DOHH2 (cell line): ENCODE measurements around the gene CAND2.
"Not testable (repeated sequence)": the region's sequence is repeated elsewhere in the genome, so short reads cannot be mapped to it uniquely, and the experiment has no call there.

Source experiments
- H3F3A ChIP-seq: fragments of 200-600 bp; sonication (generic), shearing (Covaris generic); 2 replicates; pipeline ENCODE4 v1.6.0; 2016; ENCODE audit warnings: antibody characterized with exemption, mild to moderate bottlenecking; ENCODE audit not compliant: control insufficient read depth, insufficient read depth
- H3K27ac ChIP-seq: fragments of 200-600 bp; sonication (generic); 2 replicates; pipeline ENCODE4 v1.5.1; 2014; ENCODE audit warnings: low read depth, mild to moderate bottlenecking, low read length, moderate library complexity
- H3K27me3 ChIP-seq: fragments of 200-600 bp; sonication (generic); 2 replicates; pipeline ENCODE4 v1.6.1; 2014; ENCODE audit warnings: mild to moderate bottlenecking, low read length, mixed read lengths; ENCODE audit not compliant: control insufficient read depth
- H3K36me3 ChIP-seq: fragments of 200-600 bp; sonication (generic); 2 replicates; pipeline ENCODE4 v1.6.1; 2014; ENCODE audit warnings: mild to moderate bottlenecking, low read length, moderate library complexity, mixed read lengths; ENCODE audit not compliant: control insufficient read depth
- H3K4me1 ChIP-seq: fragments of 200-600 bp; sonication (generic); 2 replicates; pipeline ENCODE4 v1.6.1; 2014; ENCODE audit warnings: mild to moderate bottlenecking, low read length, mixed read lengths; ENCODE audit not compliant: control insufficient read depth
- H3K4me2 ChIP-seq: fragments of 200-600 bp; sonication (generic); 2 replicates; pipeline ENCODE4 v1.6.0; 2014; ENCODE audit warnings: mild to moderate bottlenecking, low read length, moderate library complexity
- H3K4me3 ChIP-seq: fragments of 200-600 bp; sonication (generic); 2 replicates; pipeline ENCODE4 v1.5.1; 2014; ENCODE audit warnings: mild to moderate bottlenecking, low read length, mixed read lengths
- H3K79me2 ChIP-seq: fragments of 200-600 bp; sonication (generic); 2 replicates; pipeline ENCODE4 v1.6.1; 2014; ENCODE audit warnings: mild to moderate bottlenecking, low read length, mixed read lengths; ENCODE audit not compliant: control insufficient read depth
- H3K9me2 ChIP-seq: fragments of 200-600 bp; sonication (generic); replicated peaks from 2 replicates; pipeline ENCODE4 v1.6.1; 2014; ENCODE audit warnings: mild to moderate bottlenecking, low read length, mixed read lengths; ENCODE audit not compliant: control insufficient read depth
- H3K9me3 ChIP-seq: fragments of 200-600 bp; sonication (generic); 2 replicates; pipeline ENCODE4 v1.6.1; 2014; ENCODE audit warnings: antibody characterized with exemption, low read length, mixed read lengths; ENCODE audit not compliant: control insufficient read depth, insufficient read depth
- H4K20me1 ChIP-seq: fragments of 200-600 bp; sonication (generic); 2 replicates; pipeline ENCODE4 v1.6.0; 2014; ENCODE audit warnings: low read depth, mild to moderate bottlenecking, antibody characterized with exemption, low read length, moderate library complexity; ENCODE audit not compliant: control insufficient read depth, insufficient read depth
- EZH2phosphoT487 ChIP-seq: fragments of 200-600 bp; sonication (generic); IDR thresholded peaks from 2 replicates; pipeline ENCODE4 v1.6.1; 2017; ENCODE audit warnings: borderline replicate concordance, mild to moderate bottlenecking, antibody characterized with exemption, low read length, moderate library complexity, mixed read lengths
- TF ChIP-seq, protein P1 (sequence below): fragments of 200-600 bp; sonication (generic); IDR thresholded peaks from one replicate; pipeline ENCODE4 v1.5.1; 2014; ENCODE audit warnings: antibody characterized with exemption, mild to moderate bottlenecking, low read depth, low read length; ENCODE audit not compliant: poor library complexity, severe bottlenecking

CAND2 gene

GRCh38 chr3:12878141-12878574 is 81.7 kb downstream of the CAND2 start:
- no peak overlapping the region for H3K4me2 ChIP-seq
- H3K9me3 ChIP-seq = no peaks in the 10 kb centered on the region
- H3K27ac ChIP-seq = no peak overlapping the region
- H3K27me3 ChIP-seq = no peaks in the 10 kb centered on the region
- TF ChIP-seq, protein P1, sequence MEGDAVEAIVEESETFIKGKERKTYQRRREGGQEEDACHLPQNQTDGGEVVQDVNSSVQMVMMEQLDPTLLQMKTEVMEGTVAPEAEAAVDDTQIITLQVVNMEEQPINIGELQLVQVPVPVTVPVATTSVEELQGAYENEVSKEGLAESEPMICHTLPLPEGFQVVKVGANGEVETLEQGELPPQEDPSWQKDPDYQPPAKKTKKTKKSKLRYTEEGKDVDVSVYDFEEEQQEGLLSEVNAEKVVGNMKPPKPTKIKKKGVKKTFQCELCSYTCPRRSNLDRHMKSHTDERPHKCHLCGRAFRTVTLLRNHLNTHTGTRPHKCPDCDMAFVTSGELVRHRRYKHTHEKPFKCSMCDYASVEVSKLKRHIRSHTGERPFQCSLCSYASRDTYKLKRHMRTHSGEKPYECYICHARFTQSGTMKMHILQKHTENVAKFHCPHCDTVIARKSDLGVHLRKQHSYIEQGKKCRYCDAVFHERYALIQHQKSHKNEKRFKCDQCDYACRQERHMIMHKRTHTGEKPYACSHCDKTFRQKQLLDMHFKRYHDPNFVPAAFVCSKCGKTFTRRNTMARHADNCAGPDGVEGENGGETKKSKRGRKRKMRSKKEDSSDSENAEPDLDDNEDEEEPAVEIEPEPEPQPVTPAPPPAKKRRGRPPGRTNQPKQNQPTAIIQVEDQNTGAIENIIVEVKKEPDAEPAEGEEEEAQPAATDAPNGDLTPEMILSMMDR = no peak
- no peak for TF ChIP-seq EZH2phosphoT487
- H4K20me1 ChIP-seq = no peaks in the 10 kb centered on the region
- peaks cover 8% of the 10 kb centered on the region for H3K4me1 ChIP-seq
- no peak overlapping the region for H3K4me3 ChIP-seq
- no peaks in the 10 kb centered on the region for H3K79me2 ChIP-seq
- no peaks in the 10 kb centered on the region; the same call in 1 of the 2 replicates for H3F3A ChIP-seq
- H3K36me3 ChIP-seq = no peaks in the 10 kb centered on the region
- H3K9me2 ChIP-seq = no peaks in the 10 kb centered on the region

GRCh38 chr3:12878758-12879157 is 82.3 kb downstream of the CAND2 start:
- H3F3A ChIP-seq, H3K36me3 ChIP-seq, H3K79me2 ChIP-seq, H3K4me3 ChIP-seq, H3K27ac ChIP-seq, H3K4me1 ChIP-seq, H4K20me1 ChIP-seq, H3K4me2 ChIP-seq, H3K9me2 ChIP-seq, H3K27me3 ChIP-seq, H3K9me3 ChIP-seq: not testable (repeated sequence)

- H3K9me2 ChIP-seq = no peaks in the 10 kb centered on the region
- no peak overlapping the region for H3K27ac ChIP-seq
- H4K20me1 ChIP-seq = no peaks in the 10 kb centered on the region
- no peaks in the 10 kb centered on the region; the same call in 1 of the 2 replicates for H3F3A ChIP-seq
- no peak for TF ChIP-seq EZH2phosphoT487
- TF ChIP-seq, protein P1 = no peak
- no peaks in the 10 kb centered on the region for H3K79me2 ChIP-seq
- no peak overlapping the region for H3K4me3 ChIP-seq
- peaks cover 8% of the 10 kb centered on the region for H3K4me1 ChIP-seq
- no peaks in the 10 kb centered on the region for H3K36me3 ChIP-seq
- H3K4me2 ChIP-seq = no peak overlapping the region
- H3K27me3 ChIP-seq = no peaks in the 10 kb centered on the region
- peaks cover 4% of the 10 kb centered on the region; the same call in 1 of the 2 replicates for H3K9me3 ChIP-seq
These were observed 82.8 kb downstream of the CAND2 start for GRCh38 chr3:12879191-12879815.

DNA sequence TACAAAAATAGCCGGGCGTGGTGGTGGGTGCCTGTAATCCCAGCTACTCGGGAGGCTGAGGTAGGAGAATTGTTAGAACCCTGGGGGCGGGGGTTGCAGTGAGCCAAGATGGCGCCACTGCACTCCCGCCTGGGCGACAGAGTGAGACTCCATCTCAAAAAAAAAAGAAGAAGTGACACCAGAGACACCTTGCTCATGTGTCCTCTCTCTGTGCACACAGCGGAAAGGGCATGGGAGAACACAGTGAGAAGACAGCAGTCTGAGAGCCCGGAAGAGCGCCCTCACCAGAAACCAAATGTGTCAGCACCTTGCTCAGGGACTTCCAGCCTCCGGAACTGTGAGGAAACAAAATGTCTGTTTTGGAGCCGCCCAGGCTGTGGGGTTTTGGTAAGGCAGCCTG is 85.4 kb downstream of the CAND2 start:
- not testable (repeated sequence) for H3K9me2 ChIP-seq, H3K79me2 ChIP-seq, H3K4me3 ChIP-seq, H3K9me3 ChIP-seq, H4K20me1 ChIP-seq, H3K27ac ChIP-seq, H3K36me3 ChIP-seq, H3K27me3 ChIP-seq, H3F3A ChIP-seq
- Histone ChIP-seq H3K4me2 (peak overlapping the region; percentile 20), H3K4me1 (peaks cover 27% of the 10 kb centered on the region)
- TF ChIP-seq, protein P1 = peak; percentile 49
